ENCODE results near the gene MRPS2. TPM values are rescaled to one million over a fixed set of nuclear protein-coding genes. Genes with fewer than 3 reads are reported as not detected.

The MRPS2 gene
- total and polyA plus RNA-seq, 2 donors (not counting 3 experiments of a cell fraction or from before 2014, with no cell fraction given), result 50.8 to 231 TPM

GRCh38 chr9:135506327-135507103 is 6.0 kb downstream of the MRPS2 start:
- Histone ChIP-seq H3K9me1 (replicated peaks; ENCODE audit: control insufficient read depth, extremely low read depth, insufficient read depth, low read length) (no peaks in the 10 kb centered on the region), H4K20me1 (replicated peaks; ENCODE audit: control insufficient read depth, extremely low read depth, insufficient read depth, low read length) (no peaks in the 10 kb centered on the region), H3K36me3 (ENCODE audit: control insufficient read depth in 2 of 2, extremely low read depth in 1 of 2, insufficient read depth in 2 of 2, low read length in 2 of 2) (peaks cover 2 to 28% of the 10 kb centered on the region in 2 experiments), H3K27ac (ENCODE audit: insufficient read depth, low read depth, low read length) (no peak overlapping the region), H3K4me1 (ENCODE audit: control insufficient read depth, extremely low read depth, insufficient read depth, low read length) (peaks cover 10% of the 10 kb centered on the region), H2AFZ (ENCODE audit: low read depth, low read length) (no peak overlapping the region), H3K9me3 (replicated peaks; ENCODE audit: control insufficient read depth, insufficient read depth, low read length) (no peaks in the 10 kb centered on the region), H3K79me2 (ENCODE audit: control insufficient read depth, insufficient read depth, low read length) (peaks cover 13% of the 10 kb centered on the region), H3K4me3 (replicated peaks in 1 of 3; ENCODE audit: insufficient read depth in 1 of 3, low read depth in 1 of 3, low read length in 3 of 3) (no peak overlapping the region), H3K9ac (replicated peaks; ENCODE audit: extremely low read depth, insufficient read depth, low read length) (no peak overlapping the region), H3K27me3 (ENCODE audit: control insufficient read depth in 2 of 2, insufficient read depth in 2 of 2, low read length in 2 of 2) (no peaks in the 10 kb centered on the region), H3K4me2 (ENCODE audit: insufficient read depth, low read length) (no peak overlapping the region)
- no peak for TF ChIP-seq POLR2A (IDR thresholded peaks at IDR 0.05; ENCODE audit: low read depth, low read length)
- no peak for TF ChIP-seq CTCF (IDR thresholded peaks at IDR 0.05; ENCODE audit: extremely low read depth in 1 of 2, insufficient read depth in 1 of 2, low read depth in 1 of 2, low read length in 2 of 2)
- CTCF ChIA-PET, result interaction anchor here (2.5 kb wide), 1 partner anchor 26 kb away, joined by 11 read pairs; no protein-coding TSS in a partner anchor
- intact Hi-C loops (cut with micrococcal nuclease), result no loop called here
- POLR2A ChIA-PET, result no interaction called here
- FAIRE-seq (no peak), DNase-seq (ENCODE audit: low read depth, low spot score) (no peak)
- dilution Hi-C loops (cut with MboI; ENCODE audit: extremely low pct_ligation_motif_present, low sequenced_read_pairs), result no loop called here
- BruUV-seq (replicated peaks), result no TSS peak

GRCh38 chr9:135507104-135508035 is 6.9 kb downstream of the MRPS2 start:
- TF ChIP-seq POLR2A (IDR thresholded peaks at IDR 0.05; ENCODE audit: low read depth, low read length) (no peak), JUN (IDR thresholded peaks at IDR 0.05; ENCODE audit: borderline replicate concordance, insufficient read depth, insufficient read length, low read depth) (no peak), MAX (IDR thresholded peaks at IDR 0.05; ENCODE audit: insufficient read depth, insufficient read length) (no peak), MYC (IDR thresholded peaks at IDR 0.05; ENCODE audit: low read depth, low read length) (no peak), FOS (IDR thresholded peaks at IDR 0.05; ENCODE audit: borderline replicate concordance, insufficient read depth, low read length) (no peak), EZH2 (IDR thresholded peaks at IDR 0.05; ENCODE audit: borderline replicate concordance, low read depth, low read length, severe bottlenecking) (no peak), POLR2AphosphoS5 (IDR thresholded peaks at IDR 0.05; ENCODE audit: insufficient read depth, low read depth, low read length) (no peak), CTCF (IDR thresholded peaks at IDR 0.05; ENCODE audit: extremely low read depth in 1 of 2, insufficient read depth in 1 of 2, low read depth in 1 of 2, low read length in 2 of 2) (no peak), GATA2 (IDR thresholded peaks at IDR 0.05; ENCODE audit: insufficient read depth, insufficient read length, low read depth, low read length) (no peak)

More at GRCh38 chr9:135507104-135508035, 6.9 kb downstream of the MRPS2 start:
- peaks cover 4% of the 10 kb centered on the region for H3K79me2 ChIP-seq (ENCODE audit: control insufficient read depth, insufficient read depth, low read length)
- no peak overlapping the region for H2AFZ ChIP-seq (ENCODE audit: low read depth, low read length)
- H3K9ac ChIP-seq (replicated peaks; ENCODE audit: extremely low read depth, insufficient read depth, low read length), result no peak overlapping the region
- H3K4me3 ChIP-seq (replicated peaks in 1 of 3; ENCODE audit: insufficient read depth in 1 of 3, low read depth in 1 of 3, low read length in 3 of 3), result no peak overlapping the region
- intact Hi-C loops (cut with micrococcal nuclease) (no loop called here), dilution Hi-C loops (cut with MboI; ENCODE audit: extremely low pct_ligation_motif_present, low sequenced_read_pairs) (no loop called here)
- CTCF ChIA-PET, result no interaction called here
- H3K9me1 ChIP-seq (replicated peaks; ENCODE audit: control insufficient read depth, extremely low read depth, insufficient read depth, low read length), result no peaks in the 10 kb centered on the region
- POLR2A ChIA-PET, result no interaction called here
- no peaks in the 10 kb centered on the region for H3K9me3 ChIP-seq (replicated peaks; ENCODE audit: control insufficient read depth, insufficient read depth, low read length)
- H3K27me3 ChIP-seq (ENCODE audit: control insufficient read depth in 2 of 2, insufficient read depth in 2 of 2, low read length in 2 of 2), result no peaks in the 10 kb centered on the region
- peaks cover 4% of the 10 kb centered on the region for H3K4me1 ChIP-seq (ENCODE audit: control insufficient read depth, extremely low read depth, insufficient read depth, low read length)
- H3K27ac ChIP-seq (ENCODE audit: insufficient read depth, low read depth, low read length), result no peak overlapping the region
- no peaks in the 10 kb centered on the region for H4K20me1 ChIP-seq (replicated peaks; ENCODE audit: control insufficient read depth, extremely low read depth, insufficient read depth, low read length)
- no TSS peak for BruUV-seq (replicated peaks)
- FAIRE-seq (no peak), DNase-seq (ENCODE audit: low read depth, low spot score) (no peak)
- peaks cover 0 to 26% of the 10 kb centered on the region in 2 experiments for H3K36me3 ChIP-seq (ENCODE audit: control insufficient read depth in 2 of 2, extremely low read depth in 1 of 2, insufficient read depth in 2 of 2, low read length in 2 of 2)
- no peak overlapping the region for H3K4me2 ChIP-seq (ENCODE audit: insufficient read depth, low read length)

All from endothelial cell of umbilical vein (primary cell).